ENCODE data around the gene PALM.

DNA sequence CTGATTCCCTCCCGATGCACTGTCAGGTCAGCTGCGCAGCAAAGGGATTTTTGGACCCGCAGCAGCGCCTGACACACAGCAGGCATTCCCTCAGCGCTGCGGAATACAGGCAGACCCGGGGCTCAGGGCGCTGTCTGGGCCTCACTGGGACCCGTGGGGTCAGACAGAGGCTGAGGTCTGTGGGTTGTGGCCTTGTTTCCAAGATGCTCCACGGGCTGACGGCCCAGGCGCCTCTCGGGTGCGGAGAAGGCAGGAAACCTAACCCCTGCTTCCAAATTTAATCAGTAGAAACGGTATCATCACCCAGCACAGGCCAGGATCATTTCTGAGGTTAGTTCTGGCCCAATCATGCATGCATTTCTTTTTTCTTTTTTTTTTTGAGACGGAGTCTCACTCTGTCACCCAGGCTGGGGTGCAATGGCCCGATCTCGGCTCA lies 45.0 kb upstream of the PALM start:
- TF ChIP-seq, protein P1, sequence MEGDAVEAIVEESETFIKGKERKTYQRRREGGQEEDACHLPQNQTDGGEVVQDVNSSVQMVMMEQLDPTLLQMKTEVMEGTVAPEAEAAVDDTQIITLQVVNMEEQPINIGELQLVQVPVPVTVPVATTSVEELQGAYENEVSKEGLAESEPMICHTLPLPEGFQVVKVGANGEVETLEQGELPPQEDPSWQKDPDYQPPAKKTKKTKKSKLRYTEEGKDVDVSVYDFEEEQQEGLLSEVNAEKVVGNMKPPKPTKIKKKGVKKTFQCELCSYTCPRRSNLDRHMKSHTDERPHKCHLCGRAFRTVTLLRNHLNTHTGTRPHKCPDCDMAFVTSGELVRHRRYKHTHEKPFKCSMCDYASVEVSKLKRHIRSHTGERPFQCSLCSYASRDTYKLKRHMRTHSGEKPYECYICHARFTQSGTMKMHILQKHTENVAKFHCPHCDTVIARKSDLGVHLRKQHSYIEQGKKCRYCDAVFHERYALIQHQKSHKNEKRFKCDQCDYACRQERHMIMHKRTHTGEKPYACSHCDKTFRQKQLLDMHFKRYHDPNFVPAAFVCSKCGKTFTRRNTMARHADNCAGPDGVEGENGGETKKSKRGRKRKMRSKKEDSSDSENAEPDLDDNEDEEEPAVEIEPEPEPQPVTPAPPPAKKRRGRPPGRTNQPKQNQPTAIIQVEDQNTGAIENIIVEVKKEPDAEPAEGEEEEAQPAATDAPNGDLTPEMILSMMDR (IDR thresholded peaks at IDR 0.05; ENCODE audit: low read length): no peak
- TF ChIP-seq EZH2phosphoT487 (IDR thresholded peaks at IDR 0.05; ENCODE audit: low read length) (no peak), EZH2 (optimal IDR thresholded peaks at IDR 0.05; ENCODE audit: low read depth, low read length) (no peak)
